Panc1 (cell line): ENCODE results near the gene OSBP2. TPM values are rescaled to one million over a fixed set of nuclear protein-coding genes. Genes with fewer than 3 reads are reported as not detected.

Source experiments
- ATAC-seq: fragments of 200-7000 bp; cut with Tn5 transposase; 2 replicates; pipeline ENCODE4 v1.9.1; 2020; ENCODE audit warnings: mild to moderate bottlenecking, moderate library complexity
- BruUV-seq: library from RNA; stranded (reverse); fragments of 400-500 nt; replicated peaks from 2 replicates; lab custom pipeline; 2021; lab: Mats Ljungman, UMichigan
- CTCF ChIA-PET: fragments of 300-600 bp; sonication (Branson Sonifier 250); formaldehyde crosslinking; loops from one replicate; lab custom pipeline; 2022; ENCODE audit warnings: antibody characterized with exemption; lab: Charles Lee
- POLR2A ChIA-PET: fragments of 300-600 bp; sonication (Branson Sonifier 250); formaldehyde crosslinking; loops from one replicate; lab custom pipeline; 2022; ENCODE audit warnings: antibody characterized with exemption; lab: Charles Lee
- DNase-seq: peaks from one replicate; pipeline ENCODE4 v3.0.0-alpha.2; 2010; ENCODE audit warnings: low read depth, low spot score
- H3K27ac ChIP-seq: 2 replicates; pipeline ENCODE4 v1.5.1; 2011; ENCODE audit warnings: mild to moderate bottlenecking, low read length, inconsistent platforms
- H3K27me3 ChIP-seq: fragments of 200-500 bp; sonication (Bioruptor generic); 2 replicates; pipeline ENCODE4 v1.6.0; 2014; ENCODE audit warnings: low read length, inconsistent platforms; ENCODE audit not compliant: control insufficient read depth, insufficient read depth
- H3K36me3 ChIP-seq: fragments of 200-500 bp; sonication (Bioruptor generic); 2 replicates; pipeline ENCODE4 v1.5.1; 2014; ENCODE audit warnings: inconsistent platforms, mild to moderate bottlenecking, low read length, moderate library complexity; ENCODE audit not compliant: control insufficient read depth, insufficient read depth
- H3K4me1 ChIP-seq: 2 replicates; pipeline ENCODE4 v1.5.1; 2011; ENCODE audit warnings: inconsistent platforms, mild to moderate bottlenecking, low read length, moderate library complexity; ENCODE audit not compliant: control insufficient read depth, insufficient read depth
- H3K4me3 ChIP-seq, 2 experiments: 2 replicates each; pipeline ENCODE4 v1.5.1; 2011 to 2012; ENCODE audit warnings: low read depth in 2 of 2, low read length in 2 of 2, mild to moderate bottlenecking in 2 of 2, inconsistent platforms in 1 of 2, moderate library complexity in 1 of 2
- H3K9me3 ChIP-seq: fragments of 200-500 bp; sonication (Bioruptor generic); 2 replicates; pipeline ENCODE4 v1.5.1; 2014; ENCODE audit warnings: low read depth, mild to moderate bottlenecking, inconsistent platforms, low read length, moderate library complexity; ENCODE audit not compliant: control insufficient read depth, insufficient read depth
- POLR2AphosphoS5 ChIP-seq: IDR thresholded peaks from 2 replicates; pipeline ENCODE4 v1.6.1; 2012; ENCODE audit warnings: mild to moderate bottlenecking, low read depth, low read length, moderate library complexity
- SIN3A ChIP-seq: IDR thresholded peaks from 2 replicates; pipeline ENCODE4 v1.6.1; 2012; ENCODE audit warnings: low read depth, mild to moderate bottlenecking, low read length, moderate library complexity, borderline replicate concordance; ENCODE audit not compliant: insufficient read depth
- TCF7L2 ChIP-seq: IDR thresholded peaks from 2 replicates; pipeline ENCODE4 v1.6.1; 2011; ENCODE audit warnings: mild to moderate bottlenecking, low read depth, low read length, inconsistent platforms
- in situ Hi-C: cut with HindIII; loops from 2 replicates; pipeline ENCODE4 v1.10.0; 2016; ENCODE audit warnings: low sequenced_read_pairs, low pct_unique_long_range_greater_than_20kb
- intact Hi-C: fragments of 100-400 bp; cut with micrococcal nuclease; formaldehyde crosslinking; loops from one replicate; pipeline ENCODE4 v1.10.0; 2022; ENCODE audit not compliant: unreplicated experiment
- total RNA-seq: library from RNA; stranded (reverse); gene quantifications from one replicate; pipeline ENCODE4 v1.2.1, GENCODE V29; 2021; ENCODE audit not compliant: unreplicated experiment
- TF ChIP-seq, protein P1 (sequence below): fragments of 450-650 bp; IDR thresholded peaks from 2 replicates; pipeline ENCODE4 v1.5.1; 2017; ENCODE audit warnings: mild to moderate bottlenecking
- TF ChIP-seq, protein P2 (sequence below), 2 experiments: IDR thresholded peaks; 2 replicates each; pipeline ENCODE4 v1.6.1; 2011 to 2012; ENCODE audit warnings: low read depth in 2 of 2, control low read depth in 1 of 2, low read length in 1 of 2, mild to moderate bottlenecking in 1 of 2, moderate library complexity in 1 of 2; ENCODE audit not compliant: insufficient read depth in 1 of 2

OSBP2 gene
- total RNA-seq, 1 experiment from 2014 or later: 4.7 TPM

DNA sequence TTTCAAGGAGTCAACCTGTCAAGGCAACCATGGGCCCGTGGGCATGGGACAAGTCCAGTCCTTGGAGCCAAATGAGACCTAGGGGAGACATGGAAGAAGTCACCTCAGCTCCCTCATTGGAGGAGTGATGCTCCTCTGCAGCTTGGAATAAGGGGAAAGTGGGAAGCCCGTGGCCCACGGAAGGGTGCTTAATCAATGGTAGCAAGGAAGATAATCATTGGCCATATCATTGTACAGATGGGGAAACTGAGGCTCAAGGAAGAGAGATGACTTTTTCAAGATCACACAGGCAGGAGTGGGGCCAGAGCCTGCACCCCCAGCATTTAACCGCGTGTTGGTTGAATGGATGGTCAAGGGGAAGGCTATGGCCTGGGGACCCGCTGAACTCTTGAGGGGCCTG lies 133.0 kb downstream of the OSBP2 start:
- TF ChIP-seq TCF7L2 (no peak), SIN3A (no peak), POLR2AphosphoS5 (no peak)
- TF ChIP-seq, protein P1, sequence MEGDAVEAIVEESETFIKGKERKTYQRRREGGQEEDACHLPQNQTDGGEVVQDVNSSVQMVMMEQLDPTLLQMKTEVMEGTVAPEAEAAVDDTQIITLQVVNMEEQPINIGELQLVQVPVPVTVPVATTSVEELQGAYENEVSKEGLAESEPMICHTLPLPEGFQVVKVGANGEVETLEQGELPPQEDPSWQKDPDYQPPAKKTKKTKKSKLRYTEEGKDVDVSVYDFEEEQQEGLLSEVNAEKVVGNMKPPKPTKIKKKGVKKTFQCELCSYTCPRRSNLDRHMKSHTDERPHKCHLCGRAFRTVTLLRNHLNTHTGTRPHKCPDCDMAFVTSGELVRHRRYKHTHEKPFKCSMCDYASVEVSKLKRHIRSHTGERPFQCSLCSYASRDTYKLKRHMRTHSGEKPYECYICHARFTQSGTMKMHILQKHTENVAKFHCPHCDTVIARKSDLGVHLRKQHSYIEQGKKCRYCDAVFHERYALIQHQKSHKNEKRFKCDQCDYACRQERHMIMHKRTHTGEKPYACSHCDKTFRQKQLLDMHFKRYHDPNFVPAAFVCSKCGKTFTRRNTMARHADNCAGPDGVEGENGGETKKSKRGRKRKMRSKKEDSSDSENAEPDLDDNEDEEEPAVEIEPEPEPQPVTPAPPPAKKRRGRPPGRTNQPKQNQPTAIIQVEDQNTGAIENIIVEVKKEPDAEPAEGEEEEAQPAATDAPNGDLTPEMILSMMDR: no peak
- TF ChIP-seq, protein P2, sequence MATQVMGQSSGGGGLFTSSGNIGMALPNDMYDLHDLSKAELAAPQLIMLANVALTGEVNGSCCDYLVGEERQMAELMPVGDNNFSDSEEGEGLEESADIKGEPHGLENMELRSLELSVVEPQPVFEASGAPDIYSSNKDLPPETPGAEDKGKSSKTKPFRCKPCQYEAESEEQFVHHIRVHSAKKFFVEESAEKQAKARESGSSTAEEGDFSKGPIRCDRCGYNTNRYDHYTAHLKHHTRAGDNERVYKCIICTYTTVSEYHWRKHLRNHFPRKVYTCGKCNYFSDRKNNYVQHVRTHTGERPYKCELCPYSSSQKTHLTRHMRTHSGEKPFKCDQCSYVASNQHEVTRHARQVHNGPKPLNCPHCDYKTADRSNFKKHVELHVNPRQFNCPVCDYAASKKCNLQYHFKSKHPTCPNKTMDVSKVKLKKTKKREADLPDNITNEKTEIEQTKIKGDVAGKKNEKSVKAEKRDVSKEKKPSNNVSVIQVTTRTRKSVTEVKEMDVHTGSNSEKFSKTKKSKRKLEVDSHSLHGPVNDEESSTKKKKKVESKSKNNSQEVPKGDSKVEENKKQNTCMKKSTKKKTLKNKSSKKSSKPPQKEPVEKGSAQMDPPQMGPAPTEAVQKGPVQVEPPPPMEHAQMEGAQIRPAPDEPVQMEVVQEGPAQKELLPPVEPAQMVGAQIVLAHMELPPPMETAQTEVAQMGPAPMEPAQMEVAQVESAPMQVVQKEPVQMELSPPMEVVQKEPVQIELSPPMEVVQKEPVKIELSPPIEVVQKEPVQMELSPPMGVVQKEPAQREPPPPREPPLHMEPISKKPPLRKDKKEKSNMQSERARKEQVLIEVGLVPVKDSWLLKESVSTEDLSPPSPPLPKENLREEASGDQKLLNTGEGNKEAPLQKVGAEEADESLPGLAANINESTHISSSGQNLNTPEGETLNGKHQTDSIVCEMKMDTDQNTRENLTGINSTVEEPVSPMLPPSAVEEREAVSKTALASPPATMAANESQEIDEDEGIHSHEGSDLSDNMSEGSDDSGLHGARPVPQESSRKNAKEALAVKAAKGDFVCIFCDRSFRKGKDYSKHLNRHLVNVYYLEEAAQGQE (IDR thresholded peaks at IDR 0.05; ENCODE audit: insufficient read depth in 1 of 2, low read depth in 2 of 2, low read length in 1 of 2): no peak
- ChIA-PET CTCF (no interaction called here), POLR2A (no interaction called here)
- Histone ChIP-seq H3K27ac (no peak overlapping the region), H3K4me1 (no peaks in the 10 kb centered on the region), H3K4me3 (no peak overlapping the region), H3K9me3 (no peaks in the 10 kb centered on the region), H3K36me3 (no peaks in the 10 kb centered on the region), H3K27me3 (peaks cover 3% of the 10 kb centered on the region; the same call in 1 of the 2 replicates)
- in situ Hi-C loops (no loop called here), intact Hi-C loops (no loop called here)
- no peak for DNase-seq
- no peak for ATAC-seq
- BruUV-seq: no TSS peak

DNA sequence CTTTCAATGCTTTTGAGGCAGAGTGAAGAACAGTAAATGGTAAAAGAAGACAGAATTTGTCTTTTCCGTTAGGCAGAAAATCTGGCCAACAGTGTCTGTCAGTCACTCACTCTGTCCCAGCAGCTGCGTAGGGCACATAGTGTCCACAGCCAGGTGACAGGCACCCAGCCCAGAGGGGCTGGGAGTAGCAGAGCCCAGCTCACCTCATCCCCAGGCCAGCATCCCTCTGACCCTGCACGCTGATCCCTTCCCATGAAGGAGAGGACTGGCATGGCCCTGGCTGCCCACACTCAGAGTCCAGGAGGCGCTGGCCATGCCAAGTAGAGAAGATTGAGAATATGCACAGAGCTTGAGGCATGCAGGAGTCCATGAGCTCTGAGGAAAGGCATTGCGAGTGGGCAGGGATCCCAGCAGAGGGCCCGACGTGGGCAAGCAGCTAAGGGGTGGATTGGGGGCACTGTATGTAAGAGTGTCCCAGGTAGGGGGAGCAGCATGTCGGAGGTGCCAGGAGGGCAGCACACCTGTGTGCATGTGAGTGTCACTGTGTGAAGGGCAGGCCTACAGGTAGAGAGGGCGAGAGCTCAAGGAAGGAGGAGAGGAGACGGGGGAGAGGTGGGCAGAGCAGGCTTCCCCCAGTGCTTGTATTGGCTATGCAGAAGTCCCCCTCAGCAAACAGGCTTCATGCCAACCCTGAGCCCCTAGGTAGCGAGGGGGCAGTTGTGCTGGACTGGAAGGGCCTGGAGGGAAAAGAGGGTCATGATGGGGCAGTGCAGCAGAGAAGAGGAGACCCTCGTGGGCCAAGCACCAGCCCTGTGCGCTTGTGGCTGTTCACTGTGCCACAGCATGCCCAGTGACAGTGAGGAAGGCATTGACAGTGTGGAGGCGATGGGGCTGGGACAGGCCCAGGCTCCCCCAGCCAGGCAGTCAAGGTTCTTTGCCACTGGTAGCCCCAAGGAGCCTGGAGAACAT lies 133.8 kb downstream of the OSBP2 start:
- H3K27ac ChIP-seq: no peak overlapping the region
- DNase-seq (no peak), ATAC-seq (no peak)
- intact Hi-C loops (no loop called here), in situ Hi-C loops (no loop called here)
- H3K9me3 ChIP-seq: no peaks in the 10 kb centered on the region
- ChIA-PET POLR2A (no interaction called here), CTCF (no interaction called here)
- no TSS peak for BruUV-seq
- no peaks in the 10 kb centered on the region for H3K4me1 ChIP-seq
- H3K27me3 ChIP-seq: no peaks in the 10 kb centered on the region
- TF ChIP-seq, protein P1: no peak
- no peaks in the 10 kb centered on the region for H3K36me3 ChIP-seq
- no peak overlapping the region for H3K4me3 ChIP-seq
